ENCODE results near the gene PAGR1. TPM values are rescaled to one million over a fixed set of nuclear protein-coding genes. Genes with fewer than 3 reads are reported as not detected.

Gene PAGR1
- polyA plus RNA-seq, 1 of the 3 experiments (the other 2 are of a cell fraction): 57.7 TPM

- TF ChIP-seq, protein P1, sequence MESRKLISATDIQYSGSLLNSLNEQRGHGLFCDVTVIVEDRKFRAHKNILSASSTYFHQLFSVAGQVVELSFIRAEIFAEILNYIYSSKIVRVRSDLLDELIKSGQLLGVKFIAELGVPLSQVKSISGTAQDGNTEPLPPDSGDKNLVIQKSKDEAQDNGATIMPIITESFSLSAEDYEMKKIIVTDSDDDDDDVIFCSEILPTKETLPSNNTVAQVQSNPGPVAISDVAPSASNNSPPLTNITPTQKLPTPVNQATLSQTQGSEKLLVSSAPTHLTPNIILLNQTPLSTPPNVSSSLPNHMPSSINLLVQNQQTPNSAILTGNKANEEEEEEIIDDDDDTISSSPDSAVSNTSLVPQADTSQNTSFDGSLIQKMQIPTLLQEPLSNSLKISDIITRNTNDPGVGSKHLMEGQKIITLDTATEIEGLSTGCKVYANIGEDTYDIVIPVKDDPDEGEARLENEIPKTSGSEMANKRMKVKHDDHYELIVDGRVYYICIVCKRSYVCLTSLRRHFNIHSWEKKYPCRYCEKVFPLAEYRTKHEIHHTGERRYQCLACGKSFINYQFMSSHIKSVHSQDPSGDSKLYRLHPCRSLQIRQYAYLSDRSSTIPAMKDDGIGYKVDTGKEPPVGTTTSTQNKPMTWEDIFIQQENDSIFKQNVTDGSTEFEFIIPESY (IDR thresholded peaks at IDR 0.05; ENCODE audit: borderline replicate concordance, low read depth): peak; percentile 58
- TF ChIP-seq TCF12 (IDR thresholded peaks at IDR 0.05) (peak; percentile 35; the same call in 1 of the 2 replicates), RFX5 (IDR thresholded peaks at IDR 0.05; ENCODE audit: low read length) (peak; percentile 58), SMC3 (IDR thresholded peaks at IDR 0.05; ENCODE audit: low read depth, low read length) (peak; percentile 5; the same call in 1 of the 2 replicates), GABPA (IDR thresholded peaks at IDR 0.05; ENCODE audit: low read depth) (peak; percentile 20), MAX (IDR thresholded peaks at IDR 0.05; ENCODE audit: low read depth) (peak; percentile 73), USF1 (IDR thresholded peaks at IDR 0.05; ENCODE audit: borderline replicate concordance, low read depth) (no peak), RAD21 (IDR thresholded peaks at IDR 0.05; ENCODE audit: low read length) (peak; percentile 17; the same call in 1 of the 2 replicates)
- TF ChIP-seq, protein P2, sequence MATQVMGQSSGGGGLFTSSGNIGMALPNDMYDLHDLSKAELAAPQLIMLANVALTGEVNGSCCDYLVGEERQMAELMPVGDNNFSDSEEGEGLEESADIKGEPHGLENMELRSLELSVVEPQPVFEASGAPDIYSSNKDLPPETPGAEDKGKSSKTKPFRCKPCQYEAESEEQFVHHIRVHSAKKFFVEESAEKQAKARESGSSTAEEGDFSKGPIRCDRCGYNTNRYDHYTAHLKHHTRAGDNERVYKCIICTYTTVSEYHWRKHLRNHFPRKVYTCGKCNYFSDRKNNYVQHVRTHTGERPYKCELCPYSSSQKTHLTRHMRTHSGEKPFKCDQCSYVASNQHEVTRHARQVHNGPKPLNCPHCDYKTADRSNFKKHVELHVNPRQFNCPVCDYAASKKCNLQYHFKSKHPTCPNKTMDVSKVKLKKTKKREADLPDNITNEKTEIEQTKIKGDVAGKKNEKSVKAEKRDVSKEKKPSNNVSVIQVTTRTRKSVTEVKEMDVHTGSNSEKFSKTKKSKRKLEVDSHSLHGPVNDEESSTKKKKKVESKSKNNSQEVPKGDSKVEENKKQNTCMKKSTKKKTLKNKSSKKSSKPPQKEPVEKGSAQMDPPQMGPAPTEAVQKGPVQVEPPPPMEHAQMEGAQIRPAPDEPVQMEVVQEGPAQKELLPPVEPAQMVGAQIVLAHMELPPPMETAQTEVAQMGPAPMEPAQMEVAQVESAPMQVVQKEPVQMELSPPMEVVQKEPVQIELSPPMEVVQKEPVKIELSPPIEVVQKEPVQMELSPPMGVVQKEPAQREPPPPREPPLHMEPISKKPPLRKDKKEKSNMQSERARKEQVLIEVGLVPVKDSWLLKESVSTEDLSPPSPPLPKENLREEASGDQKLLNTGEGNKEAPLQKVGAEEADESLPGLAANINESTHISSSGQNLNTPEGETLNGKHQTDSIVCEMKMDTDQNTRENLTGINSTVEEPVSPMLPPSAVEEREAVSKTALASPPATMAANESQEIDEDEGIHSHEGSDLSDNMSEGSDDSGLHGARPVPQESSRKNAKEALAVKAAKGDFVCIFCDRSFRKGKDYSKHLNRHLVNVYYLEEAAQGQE (IDR thresholded peaks at IDR 0.05; ENCODE audit: low read depth, low read length): peak; percentile 34; the same call in 1 of the 2 replicates
Observed at GRCh38 chr16:29862884-29863668, 47.1 kb downstream of the PAGR1 start, which contains the start of gene CDIPT (continued).

GRCh38 chr16:29863669-29863984 is 47.7 kb downstream of the PAGR1 start:
- WGBS (ENCODE audit: low lambda C conversion rate): 38% methylated on average over 14 of the region's 16 CpGs
- no peaks in the 10 kb centered on the region for H3K9me3 ChIP-seq
- peak overlapping the region; percentile 15 to 90; a peak in 3 of 4 replicates for H3K4me3 ChIP-seq (ENCODE audit: low read depth in 2 of 2, low read length in 1 of 2)
- ChIA-PET POLR2A (interaction anchor here (1.0 to 1.1 kb wide), 2 partner anchors 15 to 48 kb away, joined by 4 to 7 read pairs; partner anchors contain the start of gene PAGR1), CTCF (interaction anchor here (1.0 to 1.6 kb wide), 14 partner anchors 8 to 229 kb away, joined by 3 to 6 read pairs (median 5); partner anchors contain the start of genes KIF22, TAOK2 and TLCD3B)
- H3K79me2 ChIP-seq (ENCODE audit: insufficient read depth): peaks cover 18% of the 10 kb centered on the region
- H3K4me2 ChIP-seq: no peak overlapping the region
- H3K9ac ChIP-seq: no peak overlapping the region; the same call in 1 of the 2 replicates
- peak overlapping the region; percentile 67; the same call in 1 of the 2 replicates for H2AFZ ChIP-seq (ENCODE audit: low read depth)
- H3K27ac ChIP-seq (ENCODE audit: low read depth in 2 of 2, low read length in 1 of 2): no peak overlapping the region; a peak in 2 of 4 replicates
- H3K4me1 ChIP-seq (ENCODE audit: control insufficient read depth in 1 of 2, insufficient read depth in 2 of 2, low read depth in 1 of 2, low read length in 1 of 2): peaks cover 0 to 17% of the 10 kb centered on the region in 2 experiments; a peak in 1 of 4 replicates
- no peaks in the 10 kb centered on the region for H3F3A ChIP-seq (replicated peaks; ENCODE audit: insufficient read depth)
- H3K9me2 ChIP-seq: no peaks in the 10 kb centered on the region
- H3K36me3 ChIP-seq (replicated peaks in 1 of 2; ENCODE audit: control insufficient read depth in 1 of 2, insufficient read depth in 2 of 2, low read length in 1 of 2): peaks cover 5 to 12% of the 10 kb centered on the region in 2 experiments
- no peak for TF ChIP-seq FOSL2 (IDR thresholded peaks at IDR 0.05; ENCODE audit: borderline replicate concordance, low read depth)
- no peak for TF ChIP-seq EZH2phosphoT487 (IDR thresholded peaks at IDR 0.05; ENCODE audit: borderline replicate concordance, low read depth)
- TF ChIP-seq MXI1 (IDR thresholded peaks at IDR 0.05; ENCODE audit: low read depth, low read length): no peak
- no peak for TF ChIP-seq FOXM1 (IDR thresholded peaks at IDR 0.05; ENCODE audit: low read depth)
- no peak for TF ChIP-seq EP300 (IDR thresholded peaks at IDR 0.05; ENCODE audit: borderline replicate concordance in 1 of 2, low read depth in 1 of 2, low read length in 1 of 2)
- no peak for TF ChIP-seq TAF1 (IDR thresholded peaks at IDR 0.05; ENCODE audit: borderline replicate concordance, low read depth, low read length)
- no peak for TF ChIP-seq TCF12 (IDR thresholded peaks at IDR 0.05)
- TF ChIP-seq JUND (IDR thresholded peaks at IDR 0.05): no peak
- TF ChIP-seq NFIC (IDR thresholded peaks at IDR 0.05; ENCODE audit: borderline replicate concordance): no peak
- TF ChIP-seq USF1 (IDR thresholded peaks at IDR 0.05; ENCODE audit: borderline replicate concordance, low read depth): no peak
- TF ChIP-seq MEF2A (IDR thresholded peaks at IDR 0.05; ENCODE audit: borderline replicate concordance, low read depth): no peak
- H4K20me1 ChIP-seq (ENCODE audit: insufficient read depth): no peaks in the 10 kb centered on the region
- no peak for DNase-seq
- H3K27me3 ChIP-seq (ENCODE audit: insufficient read depth): no peaks in the 10 kb centered on the region
